Fibroblast of lung (primary cell): ENCODE results near the gene CAPN12. TPM values are rescaled to one million over a fixed set of nuclear protein-coding genes. Genes with fewer than 3 reads are reported as not detected.

Source experiments
- DNase-seq, 2 donors: peaks; one replicate each; pipeline versions ENCODE4 v3.0.0 to v3.0.0-alpha.2; 2010; ENCODE audit warnings: low read depth in 2 of 2
- H2AFZ ChIP-seq: 2 replicates; pipeline ENCODE4 v1.5.1; 2012; ENCODE audit warnings: low read length, control low read depth, inconsistent platforms
- H3K27ac ChIP-seq: 2 replicates; pipeline ENCODE4 v1.5.1; 2011; ENCODE audit warnings: low read length, control low read depth; ENCODE audit not compliant: insufficient read depth
- H3K27me3 ChIP-seq: 2 replicates; pipeline ENCODE4 v1.5.1; 2011; ENCODE audit warnings: mild to moderate bottlenecking, low read length; ENCODE audit not compliant: control insufficient read depth, insufficient read depth
- H3K36me3 ChIP-seq: 2 replicates; pipeline ENCODE4 v1.5.1; 2011; ENCODE audit warnings: low read length; ENCODE audit not compliant: control insufficient read depth, insufficient read depth
- H3K4me1 ChIP-seq: 2 replicates; pipeline ENCODE4 v1.5.1; 2011; ENCODE audit warnings: low read length; ENCODE audit not compliant: control insufficient read depth, insufficient read depth; ENCODE audit errors: extremely low read depth
- H3K4me2 ChIP-seq: 2 replicates; pipeline ENCODE4 v1.5.1; 2011; ENCODE audit warnings: low read length, control low read depth; ENCODE audit not compliant: insufficient read depth; ENCODE audit errors: extremely low read depth
- H3K4me3 ChIP-seq, 4 experiments: fragments of 200-600 bp in 1 of 4; sonication (generic) in 1 of 4; replicated peaks in 1 of 4; 2 replicates each; pipeline ENCODE4 v1.5.1; 2011 to 2016; ENCODE audit warnings: low read length in 4 of 4, low read depth in 3 of 4, mild to moderate bottlenecking in 3 of 4, control low read depth in 2 of 4, inconsistent platforms in 1 of 4, mixed read lengths in 1 of 4; ENCODE audit not compliant: insufficient read depth in 1 of 4; ENCODE audit errors: control extremely low read depth in 1 of 4
- H3K79me2 ChIP-seq: 2 replicates; pipeline ENCODE4 v1.5.1; 2012; ENCODE audit warnings: mild to moderate bottlenecking, low read length, inconsistent platforms; ENCODE audit not compliant: control insufficient read depth, insufficient read depth
- H3K9ac ChIP-seq: 2 replicates; pipeline ENCODE4 v1.5.1; 2011; ENCODE audit warnings: mild to moderate bottlenecking, low read length, control low read depth; ENCODE audit not compliant: insufficient read depth
- H3K9me3 ChIP-seq: 2 replicates; pipeline ENCODE4 v1.5.1; 2012; ENCODE audit warnings: low read depth, low read length; ENCODE audit not compliant: control insufficient read depth, insufficient read depth
- H4K20me1 ChIP-seq: 2 replicates; pipeline ENCODE4 v1.5.1; 2011; ENCODE audit warnings: low read length; ENCODE audit not compliant: control insufficient read depth, insufficient read depth; ENCODE audit errors: extremely low read depth
- EZH2 ChIP-seq: IDR thresholded peaks from 2 replicates; pipeline ENCODE4 v1.5.1; 2012; ENCODE audit warnings: low read length, control low read depth, mild to moderate bottlenecking; ENCODE audit errors: missing control alignments
- polyA plus RNA-seq, 2 donors: library from polyadenylated mRNA; depleted of rRNA in 1 of 2; stranded (reverse) in 1 of 2; unstranded in 1 of 2; fragments of >200 nt; gene quantifications; 2 replicates each; pipeline ENCODE4 v1.2.1, GENCODE V29; 2011 to 2012; ENCODE audit warnings: missing spikeins in 1 of 2
- total RNA-seq: library from RNA; depleted of rRNA; stranded (reverse); fragments of >200 nt; gene quantifications from 2 replicates; pipeline ENCODE4 v1.2.1, GENCODE V29; 2014
- TF ChIP-seq, protein P1 (sequence below), 2 donors: IDR thresholded peaks in 1 of 2; conservative IDR thresholded peaks in 1 of 2; 1 replicate in 1 of 2; 2 replicates in 1 of 2; pipeline ENCODE4 v1.5.1; 2011 to 2012; ENCODE audit warnings: low read length in 2 of 2, control low read depth in 1 of 2, inconsistent platforms in 1 of 2, low read depth in 1 of 2, mild to moderate bottlenecking in 1 of 2

CAPN12 gene
- total and polyA plus RNA-seq, 2 donors (not counting 1 experiment from before 2014, with no cell fraction given), result 0.20 to 0.50 TPM

GRCh38 chr19:38697197-38697596 is 47.1 kb downstream of the CAPN12 start:
- Histone ChIP-seq H3K27me3 (no peaks in the 10 kb centered on the region), H3K4me1 (peaks cover 34% of the 10 kb centered on the region), H3K9ac (no peak overlapping the region), H3K4me3 (no peak overlapping the region), H3K79me2 (peaks cover 92% of the 10 kb centered on the region), H4K20me1 (no peaks in the 10 kb centered on the region), H3K4me2 (no peak overlapping the region), H3K36me3 (peaks cover 39% of the 10 kb centered on the region), H3K9me3 (no peaks in the 10 kb centered on the region), H2AFZ (no peak overlapping the region), H3K27ac (no peak overlapping the region)
- DNase-seq, result no peak
- TF ChIP-seq, protein P1, sequence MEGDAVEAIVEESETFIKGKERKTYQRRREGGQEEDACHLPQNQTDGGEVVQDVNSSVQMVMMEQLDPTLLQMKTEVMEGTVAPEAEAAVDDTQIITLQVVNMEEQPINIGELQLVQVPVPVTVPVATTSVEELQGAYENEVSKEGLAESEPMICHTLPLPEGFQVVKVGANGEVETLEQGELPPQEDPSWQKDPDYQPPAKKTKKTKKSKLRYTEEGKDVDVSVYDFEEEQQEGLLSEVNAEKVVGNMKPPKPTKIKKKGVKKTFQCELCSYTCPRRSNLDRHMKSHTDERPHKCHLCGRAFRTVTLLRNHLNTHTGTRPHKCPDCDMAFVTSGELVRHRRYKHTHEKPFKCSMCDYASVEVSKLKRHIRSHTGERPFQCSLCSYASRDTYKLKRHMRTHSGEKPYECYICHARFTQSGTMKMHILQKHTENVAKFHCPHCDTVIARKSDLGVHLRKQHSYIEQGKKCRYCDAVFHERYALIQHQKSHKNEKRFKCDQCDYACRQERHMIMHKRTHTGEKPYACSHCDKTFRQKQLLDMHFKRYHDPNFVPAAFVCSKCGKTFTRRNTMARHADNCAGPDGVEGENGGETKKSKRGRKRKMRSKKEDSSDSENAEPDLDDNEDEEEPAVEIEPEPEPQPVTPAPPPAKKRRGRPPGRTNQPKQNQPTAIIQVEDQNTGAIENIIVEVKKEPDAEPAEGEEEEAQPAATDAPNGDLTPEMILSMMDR (conservative IDR thresholded peaks at IDR 0.05 in 1 of 2, IDR thresholded peaks at IDR 0.05 in 1 of 2; ENCODE audit: low read depth in 1 of 2, low read length in 2 of 2), result no peak
- TF ChIP-seq EZH2, result no peak

GRCh38 chr19:38696729-38697055 is 47.6 kb downstream of the CAPN12 start:
- Histone ChIP-seq H3K9ac (no peak overlapping the region), H3K4me2 (no peak overlapping the region), H3K79me2 (peaks cover 95% of the 10 kb centered on the region), H3K27me3 (no peaks in the 10 kb centered on the region), H4K20me1 (no peaks in the 10 kb centered on the region), H3K27ac (no peak overlapping the region), H3K9me3 (no peaks in the 10 kb centered on the region), H3K4me3 (no peak overlapping the region), H2AFZ (no peak overlapping the region), H3K36me3 (peaks cover 39% of the 10 kb centered on the region), H3K4me1 (peaks cover 33% of the 10 kb centered on the region)
- DNase-seq, result no peak
- TF ChIP-seq, protein P1 (conservative IDR thresholded peaks at IDR 0.05 in 1 of 2, IDR thresholded peaks at IDR 0.05 in 1 of 2; ENCODE audit: low read depth in 1 of 2, low read length in 2 of 2), result no peak
- TF ChIP-seq EZH2, result no peak

DNA sequence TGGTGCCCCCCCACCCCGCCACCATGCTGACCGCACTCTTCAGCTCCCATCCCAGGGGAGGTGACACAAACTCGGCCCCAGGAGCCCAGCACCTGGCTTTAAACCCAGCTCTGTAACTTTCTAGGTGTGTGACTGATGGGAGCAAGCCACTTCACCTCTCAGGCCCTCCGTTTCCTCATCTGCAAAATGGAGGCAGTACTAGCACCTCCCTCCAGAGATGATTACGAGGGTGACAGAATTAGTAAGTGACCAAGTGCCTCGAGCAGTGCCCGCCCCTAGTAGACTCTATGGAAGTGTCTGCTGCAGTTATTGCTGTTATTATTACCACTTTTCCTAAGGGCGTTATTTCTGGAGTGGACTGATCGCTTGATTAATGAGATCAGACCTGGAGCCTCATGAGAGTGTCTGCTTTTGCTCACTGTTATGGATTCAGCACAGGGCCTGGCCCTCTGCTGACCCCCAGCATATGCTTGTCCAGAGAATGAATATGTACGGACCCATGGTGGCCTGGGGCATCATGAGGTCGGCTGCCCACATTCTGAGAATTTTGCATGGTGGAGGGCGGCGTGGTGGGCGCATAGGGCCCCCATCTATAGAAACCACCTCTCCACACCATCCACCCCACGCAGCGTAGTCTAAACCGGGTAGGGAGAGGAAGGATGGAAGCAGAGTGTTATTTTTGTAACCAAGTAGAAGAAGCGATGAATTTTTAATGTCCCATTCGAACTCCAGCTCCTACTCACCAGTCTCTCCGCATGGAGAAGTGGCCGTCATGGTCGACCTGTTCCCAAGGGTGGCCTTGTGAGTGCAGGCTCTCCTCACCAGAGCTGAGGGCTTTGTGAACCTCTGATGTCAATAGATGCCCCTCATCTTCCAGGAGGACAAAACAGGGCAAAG is 48.2 kb downstream of the CAPN12 start:
- Histone ChIP-seq H3K9me3 (no peaks in the 10 kb centered on the region), H4K20me1 (no peaks in the 10 kb centered on the region), H3K27me3 (no peaks in the 10 kb centered on the region), H3K4me1 (peaks cover 28% of the 10 kb centered on the region), H3K9ac (no peak overlapping the region), H3K4me3 (no peak overlapping the region), H2AFZ (no peak overlapping the region), H3K4me2 (no peak overlapping the region), H3K27ac (no peak overlapping the region), H3K79me2 (peaks cover 91% of the 10 kb centered on the region), H3K36me3 (peaks cover 36% of the 10 kb centered on the region)
- DNase-seq, result no peak
- no peak for TF ChIP-seq EZH2
- TF ChIP-seq, protein P1 (conservative IDR thresholded peaks at IDR 0.05 in 1 of 2, IDR thresholded peaks at IDR 0.05 in 1 of 2; ENCODE audit: low read depth in 1 of 2, low read length in 2 of 2), result no peak
